Mesendoderm (in vitro differentiated cells): ENCODE measurements around the gene GSTK1.

ENCODE experiments used
- DNase-seq: peaks from one replicate; pipeline ENCODE4 v3.0.0; 2013
- H2AK5ac ChIP-seq: 2 replicates; pipeline ENCODE4 v1.6.1; 2013; ENCODE audit warnings: low read length, inconsistent platforms
- H2BK120ac ChIP-seq: 2 replicates; pipeline ENCODE4 v1.6.1; 2013; ENCODE audit warnings: low read depth, mild to moderate bottlenecking, low read length, moderate library complexity, mixed read lengths
- H2BK15ac ChIP-seq: replicated peaks from 2 replicates; pipeline ENCODE4 v1.6.1; 2013; ENCODE audit warnings: low read depth, mild to moderate bottlenecking, moderate library complexity
- H2BK5ac ChIP-seq: 2 replicates; pipeline ENCODE4 v1.6.1; 2013; ENCODE audit warnings: low read length, inconsistent platforms
- H3K18ac ChIP-seq: 2 replicates; pipeline ENCODE4 v1.6.1; 2013; ENCODE audit warnings: mild to moderate bottlenecking, low read length, mixed read lengths
- H3K23ac ChIP-seq: one replicate; pipeline ENCODE4 v1.6.1; 2013; ENCODE audit warnings: low read length
- H3K27ac ChIP-seq: 2 replicates; pipeline ENCODE4 v1.5.1; 2013; ENCODE audit warnings: low read depth, mild to moderate bottlenecking, inconsistent platforms, low read length, moderate library complexity
- H3K27me3 ChIP-seq: 2 replicates; pipeline ENCODE4 v1.6.1; 2013; ENCODE audit warnings: low read length, control low read depth, mild to moderate bottlenecking, inconsistent platforms; ENCODE audit not compliant: insufficient read depth, poor library complexity
- H3K36me3 ChIP-seq: 2 replicates; pipeline ENCODE4 v1.6.1; 2013; ENCODE audit warnings: low read length, inconsistent platforms; ENCODE audit not compliant: control insufficient read depth, insufficient read depth
- H3K4ac ChIP-seq: one replicate; pipeline ENCODE4 v1.6.1; 2013; ENCODE audit warnings: low read depth, mild to moderate bottlenecking, low read length, moderate library complexity
- H3K4me1 ChIP-seq: 2 replicates; pipeline ENCODE4 v1.6.1; 2013; ENCODE audit warnings: low read depth, low read length, inconsistent platforms; ENCODE audit not compliant: control insufficient read depth
- H3K4me2 ChIP-seq: 2 replicates; pipeline ENCODE4 v1.6.1; 2013; ENCODE audit warnings: low read length
- H3K4me3 ChIP-seq: 2 replicates; pipeline ENCODE4 v1.5.1; 2013; ENCODE audit warnings: mild to moderate bottlenecking, low read length
- H3K56ac ChIP-seq: one replicate; pipeline ENCODE4 v1.6.1; 2013; ENCODE audit warnings: low read length
- H3K79me1 ChIP-seq: 2 replicates; pipeline ENCODE4 v1.6.1; 2013; ENCODE audit warnings: low read length, inconsistent platforms
- H3K79me2 ChIP-seq: 2 replicates; pipeline ENCODE4 v1.6.1; 2013; ENCODE audit warnings: mild to moderate bottlenecking, low read length; ENCODE audit not compliant: control insufficient read depth, insufficient read depth
- H3K9ac ChIP-seq: 2 replicates; pipeline ENCODE4 v1.6.1; 2013; ENCODE audit warnings: low read length, inconsistent platforms
- H4K5ac ChIP-seq: one replicate; pipeline ENCODE4 v1.6.1; 2013; ENCODE audit warnings: low read length
- H4K8ac ChIP-seq: one replicate; pipeline ENCODE4 v1.6.1; 2013; ENCODE audit warnings: low read depth, mild to moderate bottlenecking, control low read depth, low read length, moderate library complexity
- WGBS: extraction: QIAGEN DNeasy Blood & Tissue Kit; methylation state at CpG from one replicate; pipeline ENCODE4 v1.1.7; 2013; ENCODE audit warnings: low lambda C conversion rate, missing lambda C conversion rate; ENCODE audit not compliant: insufficient coverage; ENCODE audit errors: extremely low coverage; 5-methylcytosine and 5-hydroxymethylcytosine counted together

The GSTK1 gene

DNA sequence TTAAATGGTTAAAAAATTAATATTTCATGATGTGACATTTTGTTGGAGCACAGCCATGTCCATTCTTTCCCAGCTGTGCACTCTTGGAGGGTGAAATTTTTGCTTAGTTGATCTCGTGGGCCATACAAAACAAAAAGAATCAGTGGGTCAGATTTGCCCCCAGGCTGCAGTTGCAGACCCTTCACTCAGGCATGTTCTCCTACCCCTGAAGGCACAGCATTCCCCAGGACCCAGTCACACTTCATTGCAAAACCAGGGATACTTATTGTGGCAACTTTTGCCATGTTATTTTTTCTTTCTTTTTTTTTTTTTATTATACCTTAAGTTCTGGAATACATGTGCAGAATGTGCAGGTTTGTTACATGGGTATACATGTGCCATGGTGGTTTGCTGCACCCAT, 35.4 kb upstream of the GSTK1 start:
- Histone ChIP-seq H3K9ac (no peak overlapping the region), H2AK5ac (no peak overlapping the region), H3K18ac (no peak overlapping the region), H3K36me3 (no peaks in the 10 kb centered on the region), H2BK5ac (no peak overlapping the region), H2BK120ac (no peak overlapping the region), H3K27me3 (no peaks in the 10 kb centered on the region), H3K4me3 (no peak overlapping the region), H3K4ac (no peak overlapping the region), H3K27ac (no peak overlapping the region), H3K56ac (no peak overlapping the region), H4K5ac (no peak overlapping the region), H3K4me1 (no peaks in the 10 kb centered on the region), H3K79me2 (no peaks in the 10 kb centered on the region), H4K8ac (no peak overlapping the region), H2BK15ac (no peak overlapping the region), H3K4me2 (no peak overlapping the region), H3K79me1 (no peaks in the 10 kb centered on the region), H3K23ac (no peak overlapping the region)
- DNase-seq: peak; percentile 23
- no CpG with 5 or more reads among the region's 1 CpG for WGBS

DNA sequence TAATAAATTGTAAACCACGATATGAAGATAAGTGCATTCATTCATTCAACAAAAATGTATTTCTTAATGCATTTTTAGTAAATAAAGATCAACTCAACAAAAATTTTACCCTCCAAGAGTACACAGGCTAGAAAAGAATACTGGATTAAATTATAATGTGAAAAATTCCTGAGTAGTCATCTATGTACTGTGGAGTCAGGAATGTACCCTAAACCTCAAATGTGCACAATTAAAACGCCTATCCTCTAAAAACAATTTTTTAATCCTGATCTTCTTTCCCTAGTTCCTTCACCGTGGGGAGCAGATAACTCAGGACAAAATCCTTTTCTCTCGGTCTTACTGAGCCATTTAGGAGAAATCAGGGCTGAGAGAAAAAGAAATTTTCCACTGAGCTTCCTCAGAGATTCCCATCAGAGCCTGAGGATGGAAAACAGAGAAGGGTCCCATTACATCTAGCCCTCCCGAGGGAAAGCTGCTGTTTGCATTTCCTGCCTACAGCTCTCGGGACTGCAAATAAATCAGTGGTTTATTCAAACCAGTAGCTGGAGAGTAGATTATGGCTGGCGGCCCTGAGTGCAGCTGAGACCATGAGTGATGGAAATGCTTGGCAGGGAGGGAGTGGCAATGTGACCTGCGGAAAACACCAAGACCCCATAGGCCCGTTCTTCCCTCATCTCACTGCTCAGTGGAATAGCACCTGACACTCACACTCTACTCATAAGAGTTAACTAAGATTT, 34.0 kb upstream of the GSTK1 start:
- Histone ChIP-seq H3K79me2 (no peaks in the 10 kb centered on the region), H2AK5ac (no peak overlapping the region), H3K18ac (no peak overlapping the region), H2BK5ac (no peak overlapping the region), H3K4me2 (no peak overlapping the region), H3K4me1 (no peaks in the 10 kb centered on the region), H3K27ac (no peak overlapping the region), H3K23ac (no peak overlapping the region), H3K4ac (no peak overlapping the region), H2BK120ac (no peak overlapping the region), H3K9ac (no peak overlapping the region), H2BK15ac (no peak overlapping the region), H3K56ac (no peak overlapping the region), H3K27me3 (no peaks in the 10 kb centered on the region), H3K4me3 (no peak overlapping the region), H4K5ac (no peak overlapping the region), H4K8ac (no peak overlapping the region), H3K79me1 (no peaks in the 10 kb centered on the region), H3K36me3 (no peaks in the 10 kb centered on the region)
- peak; percentile 70 for DNase-seq
- no CpG with 5 or more reads among the region's 9 CpGs for WGBS

DNA sequence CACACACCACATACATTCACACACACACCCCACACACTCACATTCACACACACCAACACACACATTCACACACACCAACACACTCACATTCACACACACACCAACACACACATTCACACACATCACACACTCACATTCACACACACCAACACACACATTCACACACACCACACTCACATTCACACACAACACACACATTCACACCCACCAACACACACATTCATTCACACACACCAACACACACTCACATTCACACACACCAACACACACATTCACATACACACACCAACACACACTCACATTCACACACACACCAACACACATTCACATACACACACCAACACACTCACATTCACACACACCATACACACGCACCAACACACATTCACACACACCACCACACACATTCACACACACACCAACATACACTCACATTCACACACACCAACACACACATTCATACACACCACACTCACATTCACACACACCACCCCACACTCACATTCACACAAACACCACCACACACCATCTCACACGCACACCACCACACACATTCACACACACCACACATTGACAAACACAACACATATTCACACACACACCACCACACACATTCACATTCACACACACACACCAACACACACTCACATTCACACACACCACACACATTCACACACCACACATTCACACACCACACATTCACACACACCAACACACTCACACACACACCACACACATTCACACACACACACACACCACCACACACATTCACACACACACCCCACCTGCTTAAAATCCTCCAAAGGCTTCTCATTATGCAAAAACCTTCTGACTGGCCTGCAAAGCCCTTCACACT, 32.4 kb upstream of the GSTK1 start:
- Histone ChIP-seq H3K9ac (no peak overlapping the region), H4K8ac (no peak overlapping the region), H3K23ac (no peak overlapping the region), H3K4me1 (no peaks in the 10 kb centered on the region), H3K79me1 (no peaks in the 10 kb centered on the region), H3K18ac (no peak overlapping the region), H4K5ac (no peak overlapping the region), H2BK15ac (no peak overlapping the region), H2AK5ac (no peak overlapping the region), H2BK120ac (no peak overlapping the region), H3K36me3 (no peaks in the 10 kb centered on the region), H2BK5ac (no peak overlapping the region), H3K79me2 (no peaks in the 10 kb centered on the region), H3K27ac (no peak overlapping the region), H3K56ac (no peak overlapping the region), H3K4ac (no peak overlapping the region), H3K4me2 (no peak overlapping the region), H3K4me3 (no peak overlapping the region), H3K27me3 (no peaks in the 10 kb centered on the region)
- DNase-seq: no peak
- WGBS: 100% methylated on average over 2 of the region's 2 CpGs

DNA sequence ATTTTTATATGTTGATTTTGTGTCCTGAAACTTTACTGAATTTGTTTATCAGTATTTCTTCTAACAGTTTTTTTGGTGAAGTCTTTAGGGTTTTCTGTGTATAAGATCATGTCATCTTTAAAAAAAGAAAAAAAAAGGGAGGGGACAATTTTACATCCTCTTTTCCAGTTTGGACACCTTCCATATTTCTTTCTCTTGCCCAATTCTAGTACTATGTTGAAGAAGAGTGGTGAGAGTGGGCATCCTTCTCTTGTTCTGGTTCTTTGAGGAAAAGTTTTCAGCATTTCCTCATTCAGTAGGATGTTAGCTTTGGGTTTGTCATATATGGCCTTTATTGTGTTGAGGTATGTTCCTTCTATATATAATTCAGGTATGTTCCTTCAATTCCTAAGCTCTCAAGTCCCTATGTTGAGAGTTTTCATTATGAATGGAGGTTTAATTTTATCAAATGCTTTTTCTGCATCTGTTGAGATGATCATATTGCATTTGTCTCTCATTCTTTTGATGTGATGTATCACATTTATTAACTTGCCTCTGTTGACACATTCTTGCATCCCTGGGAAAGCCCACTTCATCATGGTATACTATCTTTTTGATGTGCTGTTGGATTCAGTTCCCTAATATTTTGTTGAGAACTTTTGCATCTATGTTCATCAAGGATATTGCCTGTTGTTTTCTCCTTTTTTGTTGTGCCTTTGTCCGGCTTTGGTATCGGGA, 29.3 kb upstream of the GSTK1 start:
- H3K9ac ChIP-seq: no peak overlapping the region

DNA sequence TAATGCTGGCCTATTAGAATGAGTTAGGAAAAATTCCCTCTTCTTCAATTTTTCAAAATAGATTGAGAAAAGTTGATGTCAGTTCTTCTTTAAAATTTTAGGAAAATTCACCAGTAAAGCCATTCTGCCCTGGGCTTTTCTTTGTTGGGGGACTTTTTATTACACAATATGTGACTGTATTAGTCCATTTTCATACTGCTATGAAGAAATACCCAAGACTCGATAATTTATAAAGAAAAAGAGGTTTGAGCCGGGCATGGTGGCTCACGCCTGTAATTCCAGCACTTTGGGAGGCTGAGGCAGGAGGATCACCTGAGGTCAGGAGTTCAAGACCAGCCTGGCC, 28.7 kb upstream of the GSTK1 start:
- DNase-seq: no peak

More for the DNA sequence above, 29.3 kb upstream of the GSTK1 start:
- H3K4me1 ChIP-seq: no peaks in the 10 kb centered on the region
- H4K5ac ChIP-seq: no peak overlapping the region
- H3K36me3 ChIP-seq: no peaks in the 10 kb centered on the region
- no CpG with 5 or more reads among the region's 2 CpGs for WGBS
- no peak overlapping the region for H3K4me2 ChIP-seq
- H4K8ac ChIP-seq: no peak overlapping the region
- H2BK120ac ChIP-seq: no peak overlapping the region
- no peak overlapping the region for H3K27ac ChIP-seq
- H3K79me1 ChIP-seq: no peaks in the 10 kb centered on the region
- H2BK5ac ChIP-seq: no peak overlapping the region
- H3K4me3 ChIP-seq: no peak overlapping the region
- H3K27me3 ChIP-seq: no peaks in the 10 kb centered on the region
- no peak overlapping the region for H2AK5ac ChIP-seq
- no peak for DNase-seq
- no peak overlapping the region for H2BK15ac ChIP-seq
- H3K79me2 ChIP-seq: no peaks in the 10 kb centered on the region
- H3K56ac ChIP-seq: no peak overlapping the region
- H3K18ac ChIP-seq: no peak overlapping the region
- H3K23ac ChIP-seq: no peak overlapping the region
- H3K4ac ChIP-seq: no peak overlapping the region

More for the DNA sequence above, 28.7 kb upstream of the GSTK1 start:
- H3K27ac ChIP-seq: no peak overlapping the region
- no peak overlapping the region for H4K5ac ChIP-seq
- no peak overlapping the region for H3K4me2 ChIP-seq
- no peak overlapping the region for H3K18ac ChIP-seq
- no peak overlapping the region for H3K4me3 ChIP-seq
- H4K8ac ChIP-seq: no peak overlapping the region
- H3K56ac ChIP-seq: no peak overlapping the region
- H3K9ac ChIP-seq: no peak overlapping the region
- H2BK5ac ChIP-seq: no peak overlapping the region
- no peaks in the 10 kb centered on the region for H3K79me2 ChIP-seq
- H3K27me3 ChIP-seq: no peaks in the 10 kb centered on the region
- no peak overlapping the region for H3K4ac ChIP-seq
- H2AK5ac ChIP-seq: no peak overlapping the region
- WGBS: no CpG with 5 or more reads among the region's 3 CpGs
- no peak overlapping the region for H2BK120ac ChIP-seq
- no peak overlapping the region for H2BK15ac ChIP-seq
- no peak overlapping the region for H3K23ac ChIP-seq
- no peaks in the 10 kb centered on the region for H3K79me1 ChIP-seq
- H3K36me3 ChIP-seq: no peaks in the 10 kb centered on the region
- H3K4me1 ChIP-seq: no peaks in the 10 kb centered on the region
